ENCODE results near the gene ANGPTL4. TPM values are rescaled to one million over a fixed set of nuclear protein-coding genes. Genes with fewer than 3 reads are reported as not detected.

Gene ANGPTL4
- polyA plus RNA-seq, 1 donor from 2014 or later = not detected

- Histone ChIP-seq H3F3A (ENCODE audit: insufficient read depth, low read length, poor library complexity, severe bottlenecking) (no peaks in the 10 kb centered on the region), H3K9ac (ENCODE audit: low read length) (no peak overlapping the region), H3K79me2 (replicated peaks; ENCODE audit: insufficient read depth, low read length) (no peaks in the 10 kb centered on the region), H3K4me2 (ENCODE audit: low read length) (no peak overlapping the region), H3K27me3 (ENCODE audit: insufficient read depth, low read depth, low read length) (peaks cover 37% of the 10 kb centered on the region), H2AFZ (ENCODE audit: low read depth, low read length) (no peak overlapping the region), H3K4me3 (ENCODE audit: low read length) (no peak overlapping the region), H3K9me3 (ENCODE audit: low read length) (no peaks in the 10 kb centered on the region), H4K20me1 (ENCODE audit: insufficient read depth) (no peaks in the 10 kb centered on the region), H3K9me2 (ENCODE audit: insufficient read depth, low read length) (no peaks in the 10 kb centered on the region), H3K36me3 (ENCODE audit: insufficient read depth, low read length) (no peaks in the 10 kb centered on the region), H3K27ac (ENCODE audit: low read length) (no peak overlapping the region)
- TF ChIP-seq MXI1 (conservative IDR thresholded peaks at IDR 0.05; ENCODE audit: poor library complexity, severe bottlenecking) = no peak
- TF ChIP-seq RAD21 (conservative IDR thresholded peaks at IDR 0.05) = no peak
- TF ChIP-seq REST (IDR thresholded peaks at IDR 0.05; ENCODE audit: borderline replicate concordance) = no peak
- no peak for TF ChIP-seq EZH2 (IDR thresholded peaks at IDR 0.05; ENCODE audit: borderline replicate concordance, insufficient read depth, low read length, poor library complexity, severe bottlenecking)
- TF ChIP-seq POLR2AphosphoS5 (IDR thresholded peaks at IDR 0.05) = no peak
- no peak for TF ChIP-seq TAF1 (IDR thresholded peaks at IDR 0.05; ENCODE audit: low read depth)
- no peak for TF ChIP-seq SMC3 (conservative IDR thresholded peaks at IDR 0.05; ENCODE audit: poor library complexity)
- TF ChIP-seq CTCF (IDR thresholded peaks at IDR 0.05; ENCODE audit: poor library complexity, severe bottlenecking) = no peak
- TF ChIP-seq EP300 (conservative IDR thresholded peaks at IDR 0.05; ENCODE audit: poor library complexity, severe bottlenecking) = no peak
These were observed 3.5 kb downstream of the ANGPTL4 start for GRCh38 chr19:8367327-8368001.

GRCh38 chr19:8370176-8371010 is 6.4 kb downstream of the ANGPTL4 start:
- no peaks in the 10 kb centered on the region for H3K79me2 ChIP-seq (replicated peaks; ENCODE audit: insufficient read depth, low read length)
- H3K27me3 ChIP-seq (ENCODE audit: insufficient read depth, low read depth, low read length) = peaks cover 9% of the 10 kb centered on the region
- H3K4me3 ChIP-seq (ENCODE audit: low read length) = no peak overlapping the region
- H2AFZ ChIP-seq (ENCODE audit: low read depth, low read length) = no peak overlapping the region
- H3K27ac ChIP-seq (ENCODE audit: low read length) = no peak overlapping the region
- no peaks in the 10 kb centered on the region for H3K9me2 ChIP-seq (ENCODE audit: insufficient read depth, low read length)
- no peak overlapping the region for H3K4me2 ChIP-seq (ENCODE audit: low read length)
- H3K36me3 ChIP-seq (ENCODE audit: insufficient read depth, low read length) = no peaks in the 10 kb centered on the region
- no peak for TF ChIP-seq MXI1 (conservative IDR thresholded peaks at IDR 0.05; ENCODE audit: poor library complexity, severe bottlenecking)
- TF ChIP-seq EP300 (conservative IDR thresholded peaks at IDR 0.05; ENCODE audit: poor library complexity, severe bottlenecking) = no peak
- no peak for TF ChIP-seq TAF1 (IDR thresholded peaks at IDR 0.05; ENCODE audit: low read depth)
- no peak for TF ChIP-seq RAD21 (conservative IDR thresholded peaks at IDR 0.05)
- no peak for TF ChIP-seq REST (IDR thresholded peaks at IDR 0.05; ENCODE audit: borderline replicate concordance)
- no peak for TF ChIP-seq POLR2AphosphoS5 (IDR thresholded peaks at IDR 0.05)
- TF ChIP-seq CTCF (IDR thresholded peaks at IDR 0.05; ENCODE audit: poor library complexity, severe bottlenecking) = no peak
- no peak for TF ChIP-seq EZH2 (IDR thresholded peaks at IDR 0.05; ENCODE audit: borderline replicate concordance, insufficient read depth, low read length, poor library complexity, severe bottlenecking)
- no peak for TF ChIP-seq SMC3 (conservative IDR thresholded peaks at IDR 0.05; ENCODE audit: poor library complexity)
- H3K9ac ChIP-seq (ENCODE audit: low read length) = no peak overlapping the region
- no peaks in the 10 kb centered on the region for H3F3A ChIP-seq (ENCODE audit: insufficient read depth, low read length, poor library complexity, severe bottlenecking)
- H3K9me3 ChIP-seq (ENCODE audit: low read length) = no peaks in the 10 kb centered on the region
- H4K20me1 ChIP-seq (ENCODE audit: insufficient read depth) = no peaks in the 10 kb centered on the region
